ENCODE measurements around the gene RAD51B.

- TF ChIP-seq CTCF (IDR thresholded peaks at IDR 0.05) (no peak), POLR2A (IDR thresholded peaks at IDR 0.05) (no peak)
These were observed 728.9 kb downstream of the RAD51B start for GRCh38 chr14:68548194-68549076.
